ENCODE results near the gene SCYL1.
"Not testable (repeated sequence)": the region's sequence is repeated elsewhere in the genome, so short reads cannot be mapped to it uniquely, and the experiment has no call there.

Gene SCYL1

GRCh38 chr11:65506290-65506771, 18.6 kb upstream of the SCYL1 start:
- DNase-seq, result no peak

GRCh38 chr11:65506772-65507505, 17.9 kb upstream of the SCYL1 start:
- DNase-seq, result no peak

GRCh38 chr11:65512311-65512710, 12.6 kb upstream of the SCYL1 start:
- DNase-seq, result not testable (repeated sequence)

- DNase-seq, result no peak
Measured at GRCh38 chr11:65516135-65516968, 8.5 kb upstream of the SCYL1 start.

- not testable (repeated sequence) for DNase-seq
Measured at GRCh38 chr11:65518941-65519549, 5.8 kb upstream of the SCYL1 start.

- DNase-seq, result not testable (repeated sequence)
Measured at GRCh38 chr11:65521777-65522521, 2.9 kb upstream of the SCYL1 start.

GRCh38 chr11:65522718-65523630, 1.9 kb upstream of the SCYL1 start:
- not testable (repeated sequence) for DNase-seq

GRCh38 chr11:65523631-65523968, 1.3 kb upstream of the SCYL1 start:
- not testable (repeated sequence) for DNase-seq

- no peak for DNase-seq
Measured at GRCh38 chr11:65524014-65524740, 706 bp upstream of the SCYL1 start.

GRCh38 chr11:65525546-65526480, 930 bp downstream of the SCYL1 start:
- no peak for DNase-seq

- DNase-seq, result no peak
Measured at GRCh38 chr11:65526744-65527143, 1.9 kb downstream of the SCYL1 start.

GRCh38 chr11:65528819-65529350, 4.0 kb downstream of the SCYL1 start:
- no peak for DNase-seq

- DNase-seq, result no peak
Measured at GRCh38 chr11:65529475-65530156, 4.7 kb downstream of the SCYL1 start.

GRCh38 chr11:65530157-65530496, 5.2 kb downstream of the SCYL1 start:
- no peak for DNase-seq

- DNase-seq, result no peak
Measured at GRCh38 chr11:65532388-65533064, 7.6 kb downstream of the SCYL1 start.

- DNase-seq, result no peak
Measured at GRCh38 chr11:65535102-65535501, 10.2 kb downstream of the SCYL1 start.

- no peak for DNase-seq
Measured at GRCh38 chr11:65536412-65537295, 11.8 kb downstream of the SCYL1 start.

GRCh38 chr11:65537296-65537597, 12.4 kb downstream of the SCYL1 start:
- DNase-seq, result no peak
